ENCODE results near the gene CEP20. TPM values are rescaled to one million over a fixed set of nuclear protein-coding genes. Genes with fewer than 3 reads are reported as not detected.
"Not testable (repeated sequence)": the region's sequence is repeated elsewhere in the genome, so short reads cannot be mapped to it uniquely, and the experiment has no call there.

The CEP20 gene
- polyA plus RNA-seq, 1 donor, result 20.9 TPM

DNA sequence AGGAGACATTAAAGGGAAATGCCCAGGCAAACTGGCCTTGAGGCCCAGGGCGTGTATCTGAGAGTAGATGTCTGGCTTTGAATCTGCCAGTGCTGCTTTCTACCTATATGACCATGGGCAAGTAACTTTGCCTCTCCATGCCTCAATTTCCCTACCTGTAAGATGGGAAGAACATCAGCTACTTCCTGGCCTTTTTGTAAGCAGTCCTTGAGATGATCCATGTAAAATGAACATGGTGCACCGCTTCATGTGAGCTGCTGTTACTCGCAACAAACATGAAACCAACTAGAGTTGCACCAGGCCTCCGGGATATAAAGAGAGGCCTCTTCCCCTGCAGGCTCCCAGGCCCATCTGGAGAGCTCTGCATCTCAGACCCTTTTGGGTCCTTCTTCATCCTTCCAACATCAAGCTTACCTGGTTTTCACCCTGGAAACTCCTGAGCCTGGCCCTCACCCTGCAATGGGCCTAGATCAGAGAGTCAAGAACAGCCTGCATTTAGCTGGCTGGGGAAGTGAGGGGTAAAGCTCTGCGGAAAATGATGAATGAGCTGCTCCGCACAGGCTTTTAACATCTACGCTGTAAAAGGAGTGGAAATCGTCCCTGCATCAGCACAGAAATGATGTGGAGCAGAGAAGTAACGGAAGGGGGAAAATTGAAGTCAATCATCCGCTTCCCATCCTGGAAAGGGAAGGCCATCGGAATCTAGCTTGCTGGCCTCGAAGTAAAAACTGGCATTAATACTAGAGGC, 29.3 kb downstream of the CEP20 start:
- no peak for DNase-seq (ENCODE audit: low read depth)

DNA sequence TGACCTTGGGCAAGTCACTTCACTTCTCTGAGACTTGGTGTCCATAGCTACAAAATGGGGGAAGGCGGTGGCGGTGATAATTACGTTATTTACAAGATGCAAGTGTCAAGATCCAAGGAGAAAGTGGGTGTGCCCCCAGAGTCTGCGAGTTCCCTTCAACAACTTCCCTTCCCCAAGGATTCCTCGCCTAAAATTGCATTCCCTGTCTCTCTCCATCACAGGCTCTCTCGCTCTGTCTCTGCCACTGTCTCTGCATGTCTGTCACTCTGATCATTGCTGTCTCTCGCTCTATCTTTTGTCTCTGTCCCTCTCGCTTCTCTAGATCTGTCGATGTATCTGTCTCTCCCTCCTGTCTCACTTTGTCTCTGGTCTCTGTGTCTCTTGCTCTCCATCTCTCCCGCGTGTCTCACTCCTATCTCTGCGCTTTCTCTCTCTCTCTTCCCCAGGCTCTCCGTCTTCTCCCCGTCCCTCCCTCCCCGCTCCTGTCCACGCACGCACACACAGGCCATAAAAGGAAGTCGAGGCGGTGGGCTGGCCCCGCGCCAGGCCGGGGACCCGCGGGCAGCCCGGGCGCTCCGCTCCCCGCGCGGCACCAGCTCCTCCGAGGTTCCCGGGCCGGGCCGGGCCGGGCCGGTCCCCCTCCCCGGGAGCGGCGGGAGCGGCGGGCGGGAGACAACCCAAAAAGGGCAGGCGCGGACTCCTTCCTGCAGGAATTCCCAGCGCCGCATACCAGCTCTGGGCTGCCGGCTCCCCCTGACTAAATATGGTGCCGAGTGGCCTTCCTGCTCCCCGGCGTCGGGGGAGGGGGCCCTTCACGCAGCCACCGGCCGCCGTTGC, 30.5 kb downstream of the CEP20 start:
- no peak for DNase-seq (ENCODE audit: low read depth)

GRCh38 chr16:15856901-15857698, 31.3 kb downstream of the CEP20 start, which contains the start of gene MYH11:
Gene MYH11, minus strand, starts transcription at chr16:15857028. Its CDS starts 18,776 bp downstream, at chr16:15838252.
- no peak for DNase-seq (ENCODE audit: low read depth)

DNA sequence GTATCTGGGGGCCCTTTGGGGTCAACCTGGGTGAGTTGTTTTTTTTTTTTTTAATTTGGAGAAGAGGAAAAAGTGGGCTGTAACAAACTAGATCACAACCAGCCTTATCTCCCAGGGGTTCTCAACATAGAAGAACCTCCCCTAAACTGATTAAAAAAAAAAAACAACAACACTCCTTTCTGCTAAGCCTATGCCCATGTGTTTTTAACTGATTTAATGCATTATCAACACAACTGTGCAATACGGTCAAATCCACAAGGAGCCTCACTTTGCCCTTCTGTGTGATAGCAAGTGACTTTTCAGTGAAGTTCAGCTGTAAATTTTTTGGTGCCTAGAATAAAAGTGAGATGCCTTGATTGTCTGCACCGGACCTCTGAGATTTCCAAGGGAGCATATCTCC, 32.2 kb downstream of the CEP20 start:
- DNase-seq (ENCODE audit: low read depth), result no peak

- no peak for DNase-seq (ENCODE audit: low read depth)
Measured at GRCh38 chr16:15855704-15856003, 32.7 kb downstream of the CEP20 start.

- DNase-seq (ENCODE audit: low read depth), result no peak
Measured at GRCh38 chr16:15854906-15855703, 33.3 kb downstream of the CEP20 start.

- no peak for DNase-seq (ENCODE audit: low read depth)
Measured at GRCh38 chr16:15854061-15854460, 34.3 kb downstream of the CEP20 start.

GRCh38 chr16:15853021-15853420, 35.4 kb downstream of the CEP20 start:
- no peak for DNase-seq (ENCODE audit: low read depth)

- DNase-seq (ENCODE audit: low read depth), result not testable (repeated sequence)
Measured at GRCh38 chr16:15850555-15850954, 37.8 kb downstream of the CEP20 start.

GRCh38 chr16:15849209-15849981, 39.0 kb downstream of the CEP20 start:
- no peak for DNase-seq (ENCODE audit: low read depth)

DNA sequence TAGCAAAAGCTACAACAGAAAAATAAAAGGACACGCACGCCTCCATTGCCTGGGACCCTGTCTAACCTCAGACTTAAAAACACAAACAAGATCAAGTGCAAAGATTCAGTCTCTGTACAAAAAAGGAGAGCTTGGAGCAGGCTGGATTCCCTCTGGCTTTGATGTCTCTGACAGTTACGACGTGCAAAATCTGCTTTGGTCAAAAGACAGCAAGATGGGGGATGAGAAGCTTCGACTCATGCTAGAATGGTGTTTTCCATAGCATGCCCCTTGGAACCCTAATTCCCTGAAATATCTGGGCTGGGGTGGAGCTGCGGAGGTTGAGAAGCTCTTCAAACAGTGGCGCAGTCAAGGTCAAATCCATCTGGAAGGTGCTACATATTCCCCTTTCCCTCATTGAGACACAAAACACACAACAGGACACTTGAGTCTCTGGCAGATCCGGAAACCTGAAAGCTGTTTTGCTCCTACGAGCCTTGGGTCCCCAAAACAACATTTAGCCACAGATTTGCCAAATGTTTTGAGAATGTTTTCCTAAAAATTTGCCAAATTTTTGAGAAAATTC, 40.7 kb downstream of the CEP20 start:
- DNase-seq (ENCODE audit: low read depth), result no peak

- DNase-seq (ENCODE audit: low read depth), result no peak
Measured at GRCh38 chr16:15846510-15846909, 41.9 kb downstream of the CEP20 start.

DNA sequence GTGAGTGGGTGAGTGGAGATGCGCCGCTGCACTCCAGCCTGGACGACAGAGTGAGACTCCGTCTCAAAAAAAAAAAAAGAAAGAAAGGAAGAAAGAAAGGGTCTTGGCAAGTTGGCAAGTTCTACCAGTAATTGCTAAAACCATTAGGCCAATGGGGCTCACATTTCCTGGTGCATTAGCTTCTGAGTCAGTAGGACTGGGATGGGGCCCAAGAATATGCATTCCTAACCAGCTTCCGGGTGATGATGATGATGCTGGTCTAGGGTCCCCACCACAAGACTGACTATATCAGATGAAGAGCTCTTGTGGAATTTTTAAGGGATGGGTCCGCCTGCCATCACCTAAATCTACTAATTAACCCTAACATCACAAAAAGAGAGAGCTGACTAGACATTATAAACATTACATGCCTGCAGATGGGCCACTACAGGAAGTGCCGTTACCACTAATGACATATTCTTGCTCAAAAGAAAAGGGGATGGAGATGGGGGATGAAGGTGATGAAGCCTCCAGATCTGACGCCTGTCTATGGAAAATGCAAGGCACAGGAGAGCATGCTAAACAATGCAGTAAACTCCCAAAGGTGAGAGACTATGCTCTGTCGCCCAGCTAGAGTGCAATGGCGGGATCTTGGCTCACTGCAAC, 44.6 kb downstream of the CEP20 start:
- no peak for DNase-seq (ENCODE audit: low read depth)

- DNase-seq (ENCODE audit: low read depth), result not testable (repeated sequence)
Measured at GRCh38 chr16:15839204-15839603, 49.2 kb downstream of the CEP20 start.

DNA sequence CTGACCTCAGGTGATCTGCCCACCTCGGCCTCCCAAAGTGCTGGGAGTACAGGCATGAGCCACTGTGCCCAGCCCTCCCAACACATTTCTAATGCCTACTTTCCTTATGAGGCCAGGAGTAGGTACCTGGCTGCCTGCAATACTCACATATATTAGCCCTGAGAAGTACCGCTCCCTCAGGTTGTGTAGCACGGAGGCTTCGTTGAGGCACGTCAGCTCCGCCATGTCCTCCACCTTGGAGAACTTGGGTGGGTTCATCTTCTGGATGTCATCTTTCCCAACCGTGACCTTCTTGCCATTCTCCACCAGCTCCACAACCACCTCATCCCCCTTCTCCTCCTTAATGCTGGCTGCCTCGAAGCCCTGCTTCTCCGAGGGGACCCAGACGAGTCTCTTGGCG, 50.6 kb downstream of the CEP20 start:
- DNase-seq (ENCODE audit: low read depth), result no peak

DNA sequence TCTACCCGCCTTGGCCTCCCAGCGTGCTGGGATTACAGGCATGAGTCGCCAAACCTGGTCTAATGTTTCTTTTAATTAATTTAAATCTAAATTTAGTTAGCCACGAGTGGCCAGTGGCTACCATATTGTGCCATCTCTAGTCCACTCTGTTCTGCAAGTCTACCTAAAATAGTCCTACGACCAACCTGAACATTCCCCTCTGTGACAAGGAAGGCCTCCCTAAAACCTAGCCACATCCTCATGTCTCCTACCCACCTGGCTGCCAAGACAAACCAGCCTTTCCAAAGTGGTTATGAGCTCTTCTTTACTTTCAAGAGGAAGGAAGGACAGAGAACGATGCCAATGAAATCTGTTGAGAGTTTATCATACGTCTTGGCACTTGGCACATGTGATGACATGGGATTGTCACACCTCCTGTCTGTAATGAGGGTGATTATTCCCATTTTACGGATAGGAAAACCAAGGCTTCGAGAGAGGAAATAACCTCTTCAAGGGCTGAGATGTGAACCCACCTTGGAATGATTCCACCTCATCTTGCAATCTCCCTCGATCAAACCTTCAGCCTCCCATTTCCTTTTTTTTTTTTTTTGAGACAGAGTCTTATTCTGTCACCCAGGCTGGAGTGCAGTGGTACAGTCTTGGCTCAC, 51.3 kb downstream of the CEP20 start:
- DNase-seq (ENCODE audit: low read depth), result no peak

- DNase-seq (ENCODE audit: low read depth), result no peak
Measured at GRCh38 chr16:15836074-15836473, 52.3 kb downstream of the CEP20 start.

DNA sequence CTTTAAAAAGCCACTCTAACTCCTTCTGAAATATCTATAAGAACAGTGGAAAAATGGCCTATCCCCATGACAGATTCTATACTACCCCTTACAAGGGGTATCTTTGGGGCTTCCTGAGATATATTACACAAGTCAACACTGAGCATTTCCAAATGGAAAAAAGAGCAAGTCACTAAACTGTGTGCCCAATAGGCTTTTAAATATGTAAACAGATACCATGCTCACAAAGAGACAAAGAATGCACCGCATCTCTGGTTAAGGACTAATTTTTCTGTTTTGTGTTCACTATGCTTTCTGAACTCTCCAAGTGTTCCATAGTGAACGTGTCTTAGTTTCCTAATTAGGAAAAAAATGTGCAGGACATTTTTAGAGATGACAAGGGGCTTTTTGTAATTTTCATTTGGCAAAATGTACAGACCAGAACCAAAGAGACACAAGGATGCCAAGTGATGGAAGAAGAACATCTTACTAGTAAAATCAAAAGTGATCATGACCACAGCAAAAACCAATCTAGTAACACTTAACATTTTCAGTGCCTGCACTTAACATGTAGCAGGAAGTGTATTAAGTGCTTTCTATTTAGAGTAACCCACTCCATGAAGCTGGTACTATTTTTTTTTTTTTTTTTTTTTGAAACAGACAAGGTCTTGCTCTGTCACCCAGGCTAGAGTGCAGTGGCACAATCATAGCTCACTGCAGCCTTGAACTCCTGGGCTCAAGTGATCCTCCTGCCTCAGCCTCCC, 53.1 kb downstream of the CEP20 start:
- no peak for DNase-seq (ENCODE audit: low read depth)

DNA sequence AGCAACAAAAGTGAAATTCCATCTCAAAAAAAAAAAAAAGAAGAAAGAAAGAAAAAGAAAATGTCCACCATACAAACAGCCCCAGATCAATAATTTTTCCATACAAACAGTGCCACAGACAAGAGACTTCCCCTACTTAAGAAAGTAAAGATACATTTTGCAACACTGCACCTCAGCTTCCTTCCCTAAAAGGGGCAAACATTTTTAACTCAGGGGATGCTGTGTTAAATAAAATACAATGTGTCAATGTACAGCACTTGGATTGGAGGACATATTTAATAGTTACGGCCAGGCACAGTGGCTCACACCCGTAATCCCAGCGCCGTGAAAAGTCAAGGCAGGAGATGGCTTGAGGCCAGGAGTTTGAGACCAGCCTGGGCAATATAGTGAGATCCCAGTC, 53.9 kb downstream of the CEP20 start:
- no peak for DNase-seq (ENCODE audit: low read depth)

All from forelimb muscle (tissue), 1 donor.